CD14-positive monocyte (primary cell): ENCODE results near the gene ELF3. TPM values are rescaled to one million over a fixed set of nuclear protein-coding genes. Genes with fewer than 3 reads are reported as not detected.
A peak's percentile ranks its signal among the peaks of the same experiment; 100 is the strongest.

Source experiments
- DNase-seq, 3 donors: peaks; one replicate each; pipeline ENCODE4 v3.0.0-alpha.2; 2011 to 2022
- H2AFZ ChIP-seq: 2 replicates; pipeline ENCODE4 v1.6.0; 2012; ENCODE audit warnings: mild to moderate bottlenecking, low read depth, low read length, inconsistent platforms; ENCODE audit not compliant: insufficient read depth, poor library complexity, severe bottlenecking
- H3K27ac ChIP-seq, 2 donors: 1 replicate in 1 of 2; 2 replicates in 1 of 2; pipeline ENCODE4 v1.5.1; 2012 to 2013; ENCODE audit warnings: low read length in 2 of 2, control low read depth in 1 of 2, inconsistent platforms in 1 of 2, low read depth in 1 of 2, mild to moderate bottlenecking in 1 of 2
- H3K27me3 ChIP-seq, 2 donors: one replicate each; pipeline versions ENCODE4 v1.6.0 to v1.6.1; 2011 to 2013; ENCODE audit warnings: low read length in 2 of 2; ENCODE audit not compliant: control insufficient read depth in 2 of 2, insufficient read depth in 2 of 2
- H3K36me3 ChIP-seq, 2 donors: replicated peaks in 1 of 2; 1 replicate in 1 of 2; 2 replicates in 1 of 2; pipeline versions ENCODE4 v1.5.1 to v1.6.1; 2012 to 2013; ENCODE audit warnings: low read length in 2 of 2, control low read depth in 1 of 2, inconsistent platforms in 1 of 2, mild to moderate bottlenecking in 1 of 2; ENCODE audit not compliant: insufficient read depth in 2 of 2, control insufficient read depth in 1 of 2
- H3K4me1 ChIP-seq, 2 donors: 1 replicate in 1 of 2; 2 replicates in 1 of 2; pipeline versions ENCODE4 v1.5.1 to v1.6.1; 2012 to 2013; ENCODE audit warnings: low read length in 2 of 2, control low read depth in 1 of 2, inconsistent platforms in 1 of 2, mild to moderate bottlenecking in 1 of 2, moderate library complexity in 1 of 2; ENCODE audit not compliant: insufficient read depth in 2 of 2, control insufficient read depth in 1 of 2
- H3K4me2 ChIP-seq: replicated peaks from 2 replicates; pipeline ENCODE3; 2012; ENCODE audit warnings: low read length, moderate library complexity, mild to moderate bottlenecking; ENCODE audit not compliant: poor library complexity, severe bottlenecking; ENCODE audit errors: extremely low read depth
- H3K4me3 ChIP-seq, 3 experiments: fragments of 200-600 bp in 1 of 3; sonication (generic) in 1 of 3; replicated peaks in 1 of 3; 1 replicate in 2 of 3; 2 replicates in 1 of 3; pipeline ENCODE4 v1.5.1; 2011 to 2013; ENCODE audit warnings: low read length in 3 of 3, mild to moderate bottlenecking in 3 of 3, control low read depth in 2 of 3, low read depth in 2 of 3, inconsistent platforms in 1 of 3, moderate library complexity in 1 of 3
- H3K79me2 ChIP-seq: 2 replicates; pipeline ENCODE4 v1.6.0; 2012; ENCODE audit warnings: mild to moderate bottlenecking, control low read depth, inconsistent platforms, low read length, moderate library complexity; ENCODE audit not compliant: insufficient read depth
- H3K9ac ChIP-seq: 2 replicates; pipeline ENCODE4 v1.6.0; 2017; ENCODE audit warnings: low read length, mild to moderate bottlenecking; ENCODE audit not compliant: insufficient read depth, poor library complexity, severe bottlenecking
- H3K9me3 ChIP-seq, 2 donors: replicated peaks in 1 of 2; 1 replicate in 1 of 2; 2 replicates in 1 of 2; pipeline versions ENCODE4 v1.5.1 to v1.6.1; 2012 to 2013; ENCODE audit warnings: low read length in 2 of 2, control low read depth in 1 of 2; ENCODE audit not compliant: control insufficient read depth in 1 of 2, insufficient read depth in 1 of 2
- H4K20me1 ChIP-seq: 2 replicates; pipeline ENCODE4 v1.6.0; 2012; ENCODE audit warnings: mild to moderate bottlenecking, low read length, control low read depth, moderate library complexity; ENCODE audit not compliant: insufficient read depth
- H3K27ac Mint-ChIP-seq, 7 donors: one replicate each; pipeline ENCODE4 v1.8.0; 2020; ENCODE audit warnings: mild to moderate bottlenecking in 7 of 7, mixed read lengths in 7 of 7, moderate library complexity in 6 of 7, inconsistent platforms in 2 of 7
- H3K27me3 Mint-ChIP-seq, 3 donors: one replicate each; pipeline ENCODE4 v1.8.0; 2021 to 2022; ENCODE audit warnings: low read depth in 3 of 3, mild to moderate bottlenecking in 3 of 3, mixed read lengths in 3 of 3, moderate library complexity in 3 of 3, inconsistent platforms in 1 of 3
- H3K36me3 Mint-ChIP-seq, 2 donors: one replicate each; pipeline ENCODE4 v1.8.0; 2020; ENCODE audit warnings: mixed read lengths in 2 of 2, inconsistent platforms in 1 of 2, mild to moderate bottlenecking in 1 of 2
- H3K4me1 Mint-ChIP-seq: one replicate; pipeline ENCODE4 v1.8.0; 2020; ENCODE audit warnings: mild to moderate bottlenecking, mixed read lengths
- H3K4me3 Mint-ChIP-seq, 2 donors: one replicate each; pipeline ENCODE4 v1.8.0; 2020; ENCODE audit warnings: mild to moderate bottlenecking in 2 of 2, mixed read lengths in 2 of 2, moderate library complexity in 1 of 2
- H3K9me3 Mint-ChIP-seq, 7 donors: one replicate each; pipeline ENCODE4 v1.8.0; 2020 to 2022; ENCODE audit warnings: mixed read lengths in 7 of 7, mild to moderate bottlenecking in 6 of 7, moderate library complexity in 6 of 7, inconsistent platforms in 2 of 7
- CTCF ChIP-seq: fragments of 200-600 bp; IDR thresholded peaks from one replicate; pipeline ENCODE4 v1.8.0; 2022; ENCODE audit warnings: antibody characterized with exemption, mild to moderate bottlenecking
- WGBS: methylation state at CpG from one replicate; pipeline ENCODE4 v1.1.5; 2013; ENCODE audit warnings: missing lambda C conversion rate; ENCODE audit not compliant: insufficient coverage; 5-methylcytosine and 5-hydroxymethylcytosine counted together
- intact Hi-C, 2 donors: fragments of 100-400 bp; cut with micrococcal nuclease; formaldehyde crosslinking; loops; one replicate each; pipeline versions ENCODE4 v1.15.0 to v1.15.1; 2023
- polyA plus RNA-seq, 3 donors: library from polyadenylated mRNA; depleted of rRNA in 1 of 3; unstranded in 2 of 3; stranded (reverse) in 1 of 3; fragments of 300-500 nt in 2 of 3; fragments of >200 nt in 1 of 3; fragmentation: Illumina TruSeq in 2 of 3; gene quantifications; 1 replicate in 2 of 3; 2 replicates in 1 of 3; pipeline ENCODE4 v1.2.3, GENCODE V29; 2012 to 2021

ELF3 gene
- polyA plus RNA-seq, 3 donors = 10.2 TPM; not detected in 2

GRCh38 chr1:202023001-202023433 lies 12.6 kb downstream of the ELF3 start:
- Histone ChIP-seq H2AFZ (no peak overlapping the region), H3K9ac (no peak overlapping the region)
- 83% methylated on average over 3 of the region's 6 CpGs for WGBS

GRCh38 chr1:202029171-202029665 lies 18.8 kb downstream of the ELF3 start:
- Histone ChIP-seq H3K4me3 (no peak overlapping the region), H3K27ac (no peak overlapping the region), H3K4me2 (no peak overlapping the region), H3K36me3 (no peaks in the 10 kb centered on the region), H3K4me1 (no peaks in the 10 kb centered on the region), H3K27me3 (no peaks in the 10 kb centered on the region), H3K79me2 (no peaks in the 10 kb centered on the region), H2AFZ (no peak overlapping the region), H3K9ac (no peak overlapping the region), H3K9me3 (no peaks in the 10 kb centered on the region), H4K20me1 (no peaks in the 10 kb centered on the region)
- DNase-seq = no peak
- peaks cover 8 to 14% (median 9%) of the 10 kb centered on the region in 3 donors for H3K27me3 Mint-ChIP-seq
- H3K27ac Mint-ChIP-seq = no peak overlapping the region
- no peaks in the 10 kb centered on the region for H3K4me1 Mint-ChIP-seq
- H3K4me3 Mint-ChIP-seq = no peak overlapping the region
- intact Hi-C loops = no loop called here
- H3K36me3 Mint-ChIP-seq = no peaks in the 10 kb centered on the region
- no peaks in the 10 kb centered on the region for H3K9me3 Mint-ChIP-seq
- TF ChIP-seq CTCF = no peak
- 94% methylated on average over 4 of the region's 5 CpGs for WGBS

More at GRCh38 chr1:202023001-202023433, 12.6 kb downstream of the ELF3 start:
- Mint-ChIP-seq H3K4me1 (no peaks in the 10 kb centered on the region), H3K36me3 (no peaks in the 10 kb centered on the region), H3K27me3 (peaks cover 5 to 17% (median 13%) of the 10 kb centered on the region in 3 donors), H3K27ac (peak overlapping the region in 1 of 7 donors; percentile 12), H3K4me3 (no peak overlapping the region), H3K9me3 (no peaks in the 10 kb centered on the region)
- no peak overlapping the region for H3K4me2 ChIP-seq
- H3K4me3 ChIP-seq = no peak overlapping the region
- H3K79me2 ChIP-seq = no peaks in the 10 kb centered on the region
- DNase-seq = no peak
- H4K20me1 ChIP-seq = no peaks in the 10 kb centered on the region
- H3K27ac ChIP-seq = no peak overlapping the region
- intact Hi-C loops = no loop called here
- H3K9me3 ChIP-seq = no peaks in the 10 kb centered on the region
- no peaks in the 10 kb centered on the region for H3K27me3 ChIP-seq
- H3K36me3 ChIP-seq = no peaks in the 10 kb centered on the region
- no peak for TF ChIP-seq CTCF
- no peaks in the 10 kb centered on the region for H3K4me1 ChIP-seq
